HG02870 (cell line): Measurements from ENCODE around the gene PRR12.

Experiments used
- ATAC-seq: cut with Tn5 transposase; IDR thresholded peaks from one replicate; pipeline ENCODE4 v1.9.1; 2021; ENCODE audit warnings: mild to moderate bottlenecking, moderate library complexity; ENCODE audit not compliant: unreplicated experiment

PRR12 gene

DNA sequence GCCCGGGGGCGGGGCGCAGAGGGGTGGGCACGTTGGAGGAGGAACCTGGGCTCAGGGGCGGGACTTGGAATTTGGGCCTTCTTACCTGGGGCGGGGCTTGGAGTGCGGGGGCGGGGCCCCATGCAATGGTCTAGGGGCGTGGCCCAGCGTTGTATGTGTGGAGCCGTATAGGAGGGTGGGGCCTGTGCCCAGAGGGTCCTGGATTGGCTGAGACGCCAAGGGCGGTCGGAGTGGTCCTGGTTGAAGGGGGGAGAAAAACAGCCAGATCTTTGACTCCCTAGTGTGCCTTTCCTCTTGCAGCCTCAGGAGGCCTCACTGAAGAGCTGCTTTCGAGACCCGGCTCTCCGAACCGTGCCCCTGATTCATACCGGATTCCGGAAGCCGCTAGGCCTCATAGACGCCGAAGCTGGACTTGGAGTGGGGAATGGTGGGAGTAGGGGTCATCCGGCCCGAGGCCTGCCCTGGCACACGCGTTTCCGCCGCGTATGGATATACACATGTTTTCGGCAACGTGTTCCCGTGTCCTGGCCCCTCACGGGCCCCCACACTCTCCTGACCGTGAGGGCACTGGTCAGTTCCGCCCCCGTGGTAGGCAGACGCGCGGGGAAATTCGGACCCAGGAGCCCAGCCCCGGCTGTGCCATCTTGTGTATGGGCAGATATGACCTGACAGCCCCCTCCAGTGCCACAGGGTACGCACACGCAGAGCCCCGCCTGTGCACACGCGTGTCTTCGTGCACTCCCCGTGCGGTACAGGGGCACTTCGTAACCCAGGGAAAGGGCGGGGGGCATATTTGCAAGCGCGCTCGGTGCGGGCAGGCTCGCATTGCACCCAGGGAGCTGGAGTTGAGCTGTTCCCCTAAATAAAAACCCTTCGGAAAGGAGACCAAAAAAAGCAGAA, 661 bp upstream of the PRR12 start:
- ATAC-seq: peak; percentile 56

DNA sequence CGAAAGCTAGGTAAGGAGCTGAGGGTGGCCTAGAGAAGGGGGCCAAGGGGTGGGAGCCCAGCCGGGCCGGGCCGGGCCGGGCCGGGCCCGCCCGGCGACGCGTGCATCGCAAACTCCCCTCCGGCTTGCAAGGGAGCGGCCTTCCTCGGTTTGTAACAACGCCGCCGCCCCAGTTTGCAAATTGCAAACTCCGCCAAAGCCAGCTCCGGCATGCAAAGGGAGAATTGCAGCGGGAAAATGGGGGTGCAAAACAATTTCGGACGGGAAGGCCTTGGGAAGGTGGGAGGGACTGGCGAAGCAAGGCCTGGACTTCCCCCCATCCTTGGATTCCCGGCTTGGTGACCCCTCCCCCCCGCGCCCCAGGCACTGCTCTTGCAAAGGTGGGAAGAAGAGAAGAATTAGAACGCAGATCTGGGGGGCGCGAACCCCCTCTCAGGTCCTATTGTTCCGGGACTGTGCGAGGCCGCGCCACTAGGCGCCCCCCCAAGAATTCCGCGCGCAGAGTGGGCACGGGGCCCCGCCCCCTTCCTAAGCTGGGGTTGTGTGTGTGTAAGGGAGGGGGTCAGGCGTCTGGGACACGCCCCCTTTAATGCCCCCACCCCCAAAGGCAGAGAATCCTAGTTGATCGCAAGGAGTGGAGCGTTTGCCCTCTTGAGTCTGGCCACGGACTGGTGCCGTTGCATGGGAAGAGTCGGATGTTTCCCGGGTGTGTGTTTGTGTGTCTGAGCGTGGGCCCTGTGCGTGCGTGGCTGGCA, 926 bp downstream of the PRR12 start:
- ATAC-seq: no peak

DNA sequence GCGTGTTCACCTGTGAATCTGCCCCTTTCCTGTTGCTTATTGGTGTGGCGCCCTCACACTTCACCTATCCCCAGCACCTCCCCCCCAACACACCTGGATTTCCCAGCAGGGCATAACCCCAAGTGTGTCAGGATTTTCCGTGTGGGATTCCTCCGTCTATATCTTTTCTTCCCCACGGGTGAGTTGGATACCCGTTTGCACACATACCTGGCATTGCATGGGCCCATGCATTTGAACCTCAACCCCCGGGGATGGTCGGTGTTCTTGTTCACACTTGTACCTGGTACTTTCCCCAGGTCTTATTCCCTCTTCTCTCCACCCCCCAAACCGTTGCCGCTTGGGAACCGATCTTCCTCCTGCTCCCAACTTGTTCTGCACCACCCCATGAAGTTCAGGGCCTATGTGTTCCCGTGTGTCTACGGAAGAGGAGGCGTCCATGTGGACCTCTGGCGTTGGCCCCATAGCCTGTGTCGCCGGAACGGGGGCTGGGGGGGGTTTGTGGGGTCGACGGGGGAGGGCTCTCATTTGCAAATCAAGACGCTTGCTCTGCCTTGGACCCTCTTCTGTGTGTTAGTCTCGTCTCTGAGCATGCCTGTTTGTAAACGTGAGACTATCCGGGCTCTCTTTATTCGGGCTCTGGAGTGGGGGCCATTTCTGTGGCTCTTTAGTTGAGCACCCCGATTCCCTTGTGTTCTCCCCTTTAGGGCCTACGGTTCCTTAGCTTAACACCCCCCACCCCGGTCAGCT, 1.7 kb downstream of the PRR12 start:
- ATAC-seq: no peak

DNA sequence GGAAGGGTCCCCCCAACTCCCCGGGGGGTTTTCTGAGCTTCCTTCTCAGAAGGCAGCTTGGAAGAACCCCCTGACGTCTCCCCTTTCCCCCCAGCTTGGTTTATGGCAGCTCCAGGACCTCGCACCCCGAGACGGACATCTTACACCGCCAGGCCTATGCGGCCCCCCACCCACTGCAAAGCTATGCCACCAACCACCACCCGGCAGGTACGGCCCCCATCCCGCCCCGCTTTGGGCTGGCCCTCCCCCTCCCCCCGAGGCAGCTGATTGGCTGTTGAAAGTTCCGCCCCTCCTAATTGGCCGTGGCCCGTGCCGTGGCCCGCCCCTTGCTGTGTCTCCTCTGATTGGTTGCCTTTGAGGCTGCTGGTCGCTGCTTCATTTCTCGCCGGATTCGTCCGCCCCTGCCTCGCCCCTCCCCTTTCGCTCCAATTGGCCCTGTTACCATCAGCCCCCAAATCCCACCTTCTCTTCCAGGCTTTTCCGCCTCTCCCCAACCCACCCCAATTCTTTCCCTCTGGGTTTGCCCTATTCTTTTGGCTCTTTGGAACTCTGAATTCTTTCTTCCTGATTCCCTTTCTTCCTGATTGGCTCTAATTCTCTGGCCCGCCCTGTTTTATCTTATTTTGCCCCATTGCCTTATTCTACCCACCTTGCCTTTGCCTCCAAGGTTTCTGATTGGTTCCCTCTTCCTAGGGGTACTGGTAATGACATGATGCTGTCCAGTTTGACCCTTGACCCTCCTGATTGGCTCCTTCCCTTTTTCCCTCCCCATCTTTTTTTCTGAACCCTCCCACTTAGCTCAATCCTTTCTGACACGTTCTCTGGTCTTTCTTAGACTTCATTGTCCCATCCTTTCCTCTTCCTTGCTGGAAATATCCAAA, 2.5 kb downstream of the PRR12 start:
- ATAC-seq: peak; percentile 51

DNA sequence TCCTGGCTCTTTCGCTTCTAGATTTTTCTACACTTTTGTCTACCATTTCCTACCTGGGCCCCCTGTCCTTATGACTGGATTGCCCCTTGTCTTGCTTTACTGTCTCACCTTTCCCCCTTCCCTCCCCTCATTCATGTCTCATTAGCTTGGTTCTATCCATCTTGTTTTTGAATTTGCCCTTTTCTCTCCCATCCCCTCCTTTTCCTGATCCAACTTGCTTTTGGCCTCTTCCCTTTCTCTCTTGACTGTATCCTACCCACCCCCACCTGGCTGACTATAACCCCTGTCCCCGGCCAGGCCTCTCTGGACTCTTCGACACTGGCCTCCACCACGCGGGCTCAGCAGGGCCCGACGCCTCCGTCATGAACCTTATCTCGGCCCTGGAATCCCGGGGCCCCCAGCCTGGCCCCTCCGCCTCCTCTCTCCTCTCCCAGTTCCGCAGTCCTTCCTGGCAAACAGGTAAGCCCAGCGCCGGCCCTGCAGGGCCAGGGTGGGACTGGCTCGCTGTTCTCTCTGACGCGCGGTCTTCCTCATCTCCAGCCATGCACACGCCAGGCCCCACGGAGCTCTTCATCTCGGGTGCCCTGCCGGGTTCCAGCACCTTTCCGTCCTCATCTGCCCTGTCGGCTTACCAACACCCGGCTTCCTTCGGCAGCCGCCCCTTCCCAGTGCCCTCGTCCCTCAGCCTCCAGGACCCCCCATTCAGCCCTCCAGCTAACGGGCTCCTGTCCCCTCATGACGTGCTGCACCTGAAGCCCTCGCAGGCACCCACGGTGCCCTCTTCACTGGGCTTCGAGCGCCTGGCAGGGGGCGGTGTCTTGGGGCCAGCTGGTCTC, 3.4 kb downstream of the PRR12 start:
- no peak for ATAC-seq

DNA sequence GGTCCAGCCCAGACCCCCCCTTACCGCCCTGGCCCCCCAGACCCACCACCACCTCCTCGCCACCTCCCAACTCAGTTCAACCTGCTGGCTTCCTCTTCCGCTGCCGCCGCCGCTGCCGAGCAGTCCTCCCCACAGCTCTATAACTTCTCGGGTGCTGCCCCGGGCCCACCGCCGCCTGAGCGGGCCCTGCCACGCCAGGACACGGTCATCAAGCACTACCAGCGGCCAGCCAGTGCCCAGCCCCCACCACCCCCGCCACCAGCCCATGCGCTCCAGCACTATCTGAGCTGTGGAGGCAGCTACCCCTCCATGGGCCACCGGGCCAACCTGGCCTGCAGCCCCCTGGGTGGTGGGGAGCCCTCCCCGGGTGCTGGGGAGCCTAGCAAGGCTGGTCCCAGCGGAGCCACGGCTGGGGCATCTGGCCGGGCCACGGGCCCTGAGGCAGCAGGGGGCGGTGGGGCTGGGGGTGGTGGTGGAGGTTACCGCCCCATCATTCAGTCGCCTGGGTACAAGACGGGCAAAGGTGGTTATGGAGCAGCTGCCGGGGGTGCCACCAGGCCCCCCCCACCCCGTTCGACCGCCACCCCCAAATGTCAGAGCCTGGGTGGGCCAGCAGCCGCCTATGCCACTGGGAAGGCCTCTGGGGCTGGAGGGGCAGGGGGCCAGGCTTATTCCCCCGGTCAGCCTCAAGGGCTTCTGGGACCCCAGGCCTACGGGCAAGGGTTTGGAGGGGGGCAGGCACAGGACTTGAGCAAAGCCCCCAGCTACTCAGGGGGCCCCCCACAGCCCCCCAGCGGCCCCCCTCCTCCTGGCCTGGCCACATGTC, 4.2 kb downstream of the PRR12 start:
- no peak for ATAC-seq

DNA sequence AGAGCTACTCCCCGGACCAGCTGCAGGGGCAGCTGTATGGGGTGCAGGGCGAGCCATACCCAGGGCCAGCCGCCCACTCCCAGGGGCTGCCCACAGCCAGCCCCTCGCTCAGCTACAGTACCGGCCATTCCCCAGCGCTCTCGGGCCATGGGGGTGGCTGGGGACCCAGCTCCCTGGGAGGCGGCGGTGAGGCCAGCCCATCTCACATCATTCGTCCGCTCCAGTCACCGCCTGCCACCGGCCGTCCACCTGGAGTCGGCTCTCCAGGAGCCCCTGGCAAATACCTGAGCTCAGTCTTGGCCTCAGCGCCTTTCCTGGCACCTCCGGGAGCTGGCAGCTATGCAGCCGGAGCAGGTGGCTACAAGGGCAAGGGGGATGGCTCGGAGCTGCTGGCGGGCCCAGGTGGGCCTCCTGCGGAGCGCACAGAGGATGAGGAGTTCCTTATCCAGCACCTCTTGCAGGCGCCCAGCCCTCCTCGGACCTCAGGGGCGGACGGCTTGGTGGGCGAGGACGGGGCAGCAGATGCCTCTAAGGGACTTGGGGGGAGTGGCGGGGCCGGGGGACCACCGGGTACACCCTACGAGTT, 4.9 kb downstream of the PRR12 start:
- no peak for ATAC-seq

DNA sequence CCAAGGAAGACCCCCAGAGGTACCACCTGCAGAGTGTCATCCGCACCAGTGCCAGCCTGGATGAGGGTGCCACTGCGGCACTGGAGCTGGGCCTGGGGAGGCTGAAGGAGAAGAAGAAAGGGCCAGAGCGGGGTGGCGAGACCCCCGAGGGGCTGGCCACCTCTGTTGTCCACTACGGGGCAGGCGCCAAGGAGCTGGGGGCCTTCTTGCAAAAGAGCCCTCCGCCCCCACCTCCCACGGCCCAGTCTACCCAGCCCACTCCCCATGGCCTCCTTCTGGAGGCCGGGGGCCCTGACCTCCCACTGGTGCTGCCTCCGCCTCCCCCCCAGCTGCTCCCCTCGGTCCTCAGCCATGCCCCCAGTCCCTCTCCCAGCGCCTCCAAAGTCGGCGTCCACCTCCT, 5.4 kb downstream of the PRR12 start:
- no peak for ATAC-seq

DNA sequence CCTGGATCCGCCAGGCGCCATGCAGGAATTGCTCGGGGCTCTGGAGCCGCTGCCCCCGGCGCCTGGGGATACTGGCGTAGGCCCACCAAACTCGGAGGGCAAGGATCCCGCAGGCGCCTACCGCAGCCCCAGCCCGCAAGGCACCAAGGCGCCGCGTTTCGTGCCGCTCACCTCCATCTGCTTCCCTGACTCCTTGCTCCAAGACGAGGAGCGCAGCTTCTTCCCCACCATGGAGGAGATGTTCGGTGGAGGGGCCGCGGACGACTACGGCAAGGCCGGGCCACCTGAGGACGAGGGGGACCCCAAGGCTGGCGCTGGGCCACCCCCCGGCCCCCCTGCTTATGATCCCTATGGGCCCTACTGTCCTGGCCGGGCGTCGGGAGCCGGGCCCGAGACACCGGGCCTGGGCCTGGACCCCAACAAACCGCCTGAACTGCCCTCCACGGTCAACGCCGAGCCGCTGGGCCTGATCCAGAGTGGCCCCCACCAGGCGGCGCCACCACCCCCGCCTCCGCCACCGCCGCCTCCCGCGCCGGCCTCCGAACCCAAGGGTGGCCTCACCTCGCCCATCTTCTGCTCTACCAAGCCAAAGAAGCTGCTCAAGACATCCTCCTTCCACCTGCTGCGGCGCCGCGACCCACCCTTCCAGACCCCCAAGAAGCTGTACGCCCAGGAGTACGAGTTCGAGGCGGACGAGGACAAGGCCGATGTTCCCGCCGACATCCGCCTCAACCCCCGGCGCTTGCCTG, 6.1 kb downstream of the PRR12 start:
- ATAC-seq: no peak

DNA sequence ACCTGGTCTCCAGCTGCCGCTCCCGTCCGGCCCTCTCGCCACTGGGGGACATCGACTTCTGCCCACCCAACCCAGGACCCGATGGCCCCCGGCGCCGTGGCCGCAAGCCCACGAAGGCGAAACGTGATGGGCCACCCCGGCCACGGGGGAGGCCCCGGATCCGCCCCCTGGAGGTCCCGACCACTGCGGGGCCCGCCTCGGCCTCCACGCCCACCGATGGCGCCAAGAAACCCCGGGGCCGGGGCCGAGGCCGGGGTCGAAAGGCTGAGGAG, 6.7 kb downstream of the PRR12 start:
- no peak for ATAC-seq

DNA sequence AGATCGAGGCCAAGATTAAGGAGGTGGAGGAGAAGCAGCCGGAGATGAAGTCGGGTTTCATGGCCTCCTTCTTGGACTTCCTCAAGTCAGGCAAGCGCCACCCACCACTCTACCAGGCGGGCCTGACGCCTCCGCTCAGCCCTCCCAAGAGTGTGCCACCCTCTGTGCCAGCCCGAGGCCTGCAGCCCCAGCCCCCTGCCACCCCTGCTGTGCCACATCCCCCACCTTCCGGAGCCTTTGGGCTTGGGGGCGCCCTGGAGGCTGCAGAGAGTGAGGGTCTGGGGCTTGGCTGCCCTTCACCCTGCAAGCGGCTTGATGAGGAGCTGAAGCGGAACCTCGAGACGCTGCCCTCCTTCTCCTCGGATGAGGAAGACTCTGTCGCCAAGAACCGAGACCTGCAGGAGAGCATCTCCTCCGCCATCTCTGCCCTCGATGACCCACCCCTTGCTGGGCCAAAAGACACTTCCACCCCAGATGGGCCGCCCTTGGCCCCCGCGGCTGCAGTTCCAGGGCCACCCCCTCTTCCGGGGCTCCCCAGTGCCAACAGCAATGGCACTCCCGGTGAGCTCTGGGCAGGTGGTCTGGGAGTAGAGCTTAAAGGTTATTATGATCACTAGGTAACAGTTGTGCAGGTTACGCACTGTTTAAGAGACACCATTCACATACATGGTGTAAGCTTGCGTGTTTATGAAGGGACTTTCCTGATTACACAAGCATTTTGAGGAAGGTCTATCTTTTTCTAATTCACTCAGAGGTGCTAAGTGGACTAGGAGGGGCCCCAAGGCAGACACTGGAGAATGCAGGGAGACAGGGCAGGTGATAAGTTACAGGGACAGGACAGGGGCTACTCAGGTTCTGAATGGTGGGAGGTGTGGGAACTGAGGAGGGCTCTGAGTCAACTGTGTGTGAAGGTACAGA, 8.7 kb downstream of the PRR12 start:
- ATAC-seq: no peak

DNA sequence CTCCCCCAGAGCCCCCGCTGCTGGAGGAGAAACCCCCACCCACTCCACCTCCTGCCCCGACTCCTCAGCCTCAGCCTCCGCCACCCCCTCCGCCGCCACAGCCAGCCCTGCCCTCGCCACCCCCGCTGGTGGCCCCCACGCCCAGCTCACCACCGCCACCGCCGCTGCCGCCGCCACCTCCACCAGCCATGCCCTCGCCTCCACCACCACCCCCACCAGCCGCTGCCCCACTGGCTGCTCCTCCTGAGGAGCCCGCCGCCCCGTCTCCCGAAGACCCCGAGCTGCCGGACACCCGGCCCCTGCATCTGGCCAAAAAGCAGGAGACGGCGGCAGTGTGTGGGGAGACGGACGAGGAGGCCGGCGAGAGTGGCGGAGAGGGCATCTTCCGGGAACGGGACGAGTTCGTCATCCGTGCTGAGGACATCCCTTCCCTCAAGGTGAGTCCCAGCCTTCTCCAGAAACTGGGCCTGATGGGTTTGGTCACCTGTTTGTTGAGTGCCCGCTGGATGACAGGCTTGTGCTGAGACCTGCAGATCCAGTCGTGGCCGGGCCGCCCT, 10.6 kb downstream of the PRR12 start:
- ATAC-seq: no peak

DNA sequence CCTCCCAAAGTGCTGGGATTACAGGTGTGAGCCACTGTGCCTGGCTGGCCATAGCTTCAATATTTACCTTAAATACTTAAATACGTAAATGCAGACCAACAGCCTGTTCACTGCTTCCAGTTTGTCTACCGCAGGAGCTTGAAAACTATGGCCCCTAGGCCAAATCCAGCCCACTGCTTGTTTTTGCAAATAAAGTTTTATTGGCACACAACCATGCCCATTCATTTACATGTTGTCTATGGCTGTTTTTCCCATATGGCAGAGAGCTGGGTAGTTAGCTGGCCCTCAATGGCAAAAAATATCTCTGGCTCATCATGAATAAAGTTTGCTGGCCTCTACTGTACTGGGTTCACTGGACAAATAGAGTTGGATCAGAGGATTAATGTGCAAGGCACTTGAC, 11.8 kb downstream of the PRR12 start:
- no peak for ATAC-seq

DNA sequence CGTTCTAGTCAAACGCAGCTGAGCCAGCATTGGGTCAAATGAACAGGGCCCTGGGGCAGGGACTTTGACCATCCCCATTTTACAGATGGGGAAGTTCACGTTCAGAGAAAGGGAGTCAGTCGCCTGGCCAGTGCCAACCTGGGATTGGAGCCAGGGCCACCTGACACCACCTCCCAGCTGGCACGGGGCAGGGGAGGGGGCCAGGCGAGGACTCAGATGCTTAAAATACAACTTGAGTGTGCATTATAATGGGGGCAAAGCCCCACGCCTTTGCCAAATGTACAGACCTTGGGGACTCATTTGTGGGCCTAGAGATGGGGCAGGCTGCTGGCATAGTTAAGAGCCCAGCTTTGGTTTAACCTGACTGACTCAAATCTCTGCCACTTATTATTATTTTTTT, 14.6 kb downstream of the PRR12 start:
- no peak for ATAC-seq

DNA sequence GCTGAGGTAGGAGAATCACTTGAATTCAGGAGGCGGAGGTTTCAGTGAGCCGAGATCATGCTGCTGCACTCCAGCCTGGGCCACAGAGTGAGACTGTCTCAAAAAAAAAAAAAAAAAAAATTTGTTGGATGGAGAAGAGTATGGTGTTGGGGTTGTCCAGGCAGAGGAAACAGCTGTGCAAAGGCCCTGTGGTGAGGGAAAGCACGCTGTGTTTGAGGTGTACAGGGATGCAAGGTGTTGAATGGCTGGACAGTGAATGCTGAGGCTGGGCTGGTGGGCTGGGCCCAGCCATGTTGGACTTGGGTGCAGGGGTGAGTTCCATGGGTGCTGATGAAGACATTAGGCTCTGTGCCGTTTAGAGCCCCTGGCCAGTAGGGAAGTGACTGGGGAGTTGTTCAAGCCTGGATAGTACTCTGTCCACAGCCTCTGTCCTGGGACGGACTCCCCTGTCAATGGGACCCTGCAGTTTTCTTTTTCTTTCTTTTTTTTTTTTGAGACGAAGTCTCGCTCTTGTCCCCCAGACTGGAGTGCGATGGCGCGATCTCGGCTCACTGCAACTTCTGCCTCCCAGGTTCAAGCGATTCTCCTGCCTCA, 18.6 kb downstream of the PRR12 start:
- ATAC-seq: no peak

DNA sequence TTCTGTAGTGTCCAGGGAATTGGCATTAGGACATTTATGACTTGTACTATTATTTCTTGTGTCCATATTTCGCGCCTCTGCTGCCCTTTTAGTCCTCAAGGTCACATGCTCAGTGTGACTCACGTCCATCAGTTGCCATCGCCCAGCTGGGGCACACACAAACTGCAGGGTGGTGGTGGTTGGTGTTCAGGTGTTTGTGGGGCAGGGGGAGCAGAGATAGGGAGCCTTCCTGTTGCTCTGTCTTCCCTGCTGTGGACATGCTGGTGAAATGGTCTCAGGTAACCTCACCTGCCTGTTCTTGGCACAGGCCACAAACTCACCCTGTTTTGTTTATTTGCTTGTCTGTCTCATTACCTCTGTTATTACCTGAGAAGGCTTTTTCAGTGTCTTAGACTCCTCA, 22.4 kb downstream of the PRR12 start:
- ATAC-seq: no peak
